Prostate gland (tissue), 2 donors: ENCODE data around the gene ACSF3. TPM values are rescaled to one million over a fixed set of nuclear protein-coding genes. Genes with fewer than 3 reads are reported as not detected.

Experiments
- DNase-seq: peaks from one replicate; pipeline ENCODE4 v3.0.0-alpha.2; 2019; ENCODE audit warnings: low spot score
- H3K27ac ChIP-seq, 2 donors: fragments of 200-600 bp; sonication (generic); 2 replicates each; pipeline ENCODE4 v1.5.1; 2017 to 2019
- H3K27me3 ChIP-seq: fragments of 200-600 bp; sonication (generic); replicated peaks from 2 replicates; pipeline ENCODE4 v1.5.1; 2019; ENCODE audit not compliant: insufficient read depth
- H3K36me3 ChIP-seq, 2 donors: fragments of 200-600 bp; sonication (generic); 1 replicate in 1 of 2; 2 replicates in 1 of 2; pipeline versions ENCODE4 v1.5.1 to v1.8.1; 2017 to 2019
- H3K4me1 ChIP-seq: fragments of 200-600 bp; sonication (generic); replicated peaks from 2 replicates; pipeline ENCODE4 v1.5.1; 2019
- H3K4me3 ChIP-seq, 2 donors: fragments of 200-600 bp; sonication (generic); 2 replicates each; pipeline ENCODE4 v1.5.1; 2017 to 2019
- H3K9me3 ChIP-seq: fragments of 200-600 bp; sonication (generic); 2 replicates; pipeline ENCODE4 v1.5.1; 2017
- POLR2A ChIP-seq: fragments of 450-650 bp; IDR thresholded peaks from one replicate; pipeline ENCODE4 v1.6.1; 2016; ENCODE audit warnings: antibody characterized with exemption, mild to moderate bottlenecking
- POLR2AphosphoS5 ChIP-seq: sonication (generic); formaldehyde crosslinking; IDR thresholded peaks from one replicate; pipeline ENCODE4 v1.6.1; 2017; ENCODE audit warnings: antibody characterized with exemption
- WGBS: methylation state at CpG from one replicate; pipeline ENCODE4 v1.1.5; 2018; 5-methylcytosine and 5-hydroxymethylcytosine counted together
- intact Hi-C: fragments of 100-400 bp; cut with DNase I; formaldehyde crosslinking; loops from one replicate; pipeline ENCODE4 v1.14.2; 2022
- total RNA-seq, 2 donors: library from RNA; depleted of rRNA; stranded (reverse); fragments of >200 nt; gene quantifications; one replicate each; pipeline ENCODE4 v1.1.0, GENCODE V29; 2016
- TF ChIP-seq, protein P1 (sequence below), 4 experiments: fragments of 200-600 bp in 2 of 4; fragments of 450-650 bp in 2 of 4; sonication (generic) in 2 of 4; IDR thresholded peaks; 1 replicate in 3 of 4; 2 replicates in 1 of 4; pipeline ENCODE4 v1.5.1; 2016 to 2019; ENCODE audit warnings: antibody characterized with exemption in 4 of 4, mild to moderate bottlenecking in 2 of 4, moderate library complexity in 2 of 4

Gene ACSF3
- total RNA-seq, 2 donors from 2014 or later = 42.1 to 80.5 TPM

GRCh38 chr16:89118361-89119165 lies 24.9 kb downstream of the ACSF3 start:
- H3K4me1 ChIP-seq = peaks cover 5% of the 10 kb centered on the region
- no peak overlapping the region for H3K27ac ChIP-seq
- H3K9me3 ChIP-seq = no peaks in the 10 kb centered on the region
- no peak overlapping the region for H3K4me3 ChIP-seq
- DNase-seq = no peak
- intact Hi-C loops = no loop called here
- WGBS = 85% methylated on average over 23 of the region's 23 CpGs
- no peak for TF ChIP-seq POLR2AphosphoS5
- TF ChIP-seq POLR2A = no peak
- TF ChIP-seq, protein P1, sequence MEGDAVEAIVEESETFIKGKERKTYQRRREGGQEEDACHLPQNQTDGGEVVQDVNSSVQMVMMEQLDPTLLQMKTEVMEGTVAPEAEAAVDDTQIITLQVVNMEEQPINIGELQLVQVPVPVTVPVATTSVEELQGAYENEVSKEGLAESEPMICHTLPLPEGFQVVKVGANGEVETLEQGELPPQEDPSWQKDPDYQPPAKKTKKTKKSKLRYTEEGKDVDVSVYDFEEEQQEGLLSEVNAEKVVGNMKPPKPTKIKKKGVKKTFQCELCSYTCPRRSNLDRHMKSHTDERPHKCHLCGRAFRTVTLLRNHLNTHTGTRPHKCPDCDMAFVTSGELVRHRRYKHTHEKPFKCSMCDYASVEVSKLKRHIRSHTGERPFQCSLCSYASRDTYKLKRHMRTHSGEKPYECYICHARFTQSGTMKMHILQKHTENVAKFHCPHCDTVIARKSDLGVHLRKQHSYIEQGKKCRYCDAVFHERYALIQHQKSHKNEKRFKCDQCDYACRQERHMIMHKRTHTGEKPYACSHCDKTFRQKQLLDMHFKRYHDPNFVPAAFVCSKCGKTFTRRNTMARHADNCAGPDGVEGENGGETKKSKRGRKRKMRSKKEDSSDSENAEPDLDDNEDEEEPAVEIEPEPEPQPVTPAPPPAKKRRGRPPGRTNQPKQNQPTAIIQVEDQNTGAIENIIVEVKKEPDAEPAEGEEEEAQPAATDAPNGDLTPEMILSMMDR (IDR thresholded peaks at IDR 0.05) = no peak
- H3K27me3 ChIP-seq = no peaks in the 10 kb centered on the region
- H3K36me3 ChIP-seq = no peaks in the 10 kb centered on the region

GRCh38 chr16:89119166-89119621 lies 25.5 kb downstream of the ACSF3 start:
- Histone ChIP-seq H3K4me1 (peaks cover 5% of the 10 kb centered on the region), H3K36me3 (no peaks in the 10 kb centered on the region), H3K27ac (no peak overlapping the region), H3K27me3 (no peaks in the 10 kb centered on the region), H3K9me3 (no peaks in the 10 kb centered on the region), H3K4me3 (no peak overlapping the region)
- intact Hi-C loops = no loop called here
- TF ChIP-seq POLR2AphosphoS5 (no peak), POLR2A (no peak)
- TF ChIP-seq, protein P1 (IDR thresholded peaks at IDR 0.05) = no peak
- 87% methylated on average over 24 of the region's 24 CpGs for WGBS
- DNase-seq = no peak

DNA sequence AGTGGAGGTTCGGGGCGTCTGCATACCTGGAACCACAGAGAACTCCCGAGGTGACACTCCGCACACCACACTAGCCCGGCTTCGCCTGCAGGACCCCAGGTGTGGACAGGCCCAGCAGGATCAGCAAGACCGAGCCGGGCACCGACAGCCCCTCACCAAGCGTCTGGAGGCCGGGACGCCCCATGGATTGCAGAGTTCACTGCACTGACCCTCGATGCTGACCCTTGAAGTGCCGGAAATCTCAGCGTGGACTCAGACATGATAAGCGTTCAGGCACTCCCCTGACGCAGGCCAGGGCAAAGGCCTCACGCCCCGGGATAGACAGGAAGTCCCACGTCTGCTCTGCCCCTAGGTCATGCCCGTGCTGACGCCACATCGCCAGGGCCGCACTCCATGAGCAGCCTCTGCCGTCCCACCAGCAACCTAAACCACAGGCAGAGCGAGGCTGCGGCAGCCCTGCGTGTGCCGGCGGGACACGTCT lies 26.0 kb downstream of the ACSF3 start:
- Histone ChIP-seq H3K36me3 (no peaks in the 10 kb centered on the region), H3K27me3 (no peaks in the 10 kb centered on the region), H3K9me3 (no peaks in the 10 kb centered on the region), H3K27ac (no peak overlapping the region), H3K4me3 (no peak overlapping the region), H3K4me1 (peaks cover 5% of the 10 kb centered on the region)
- DNase-seq = no peak
- intact Hi-C loops = no loop called here
- TF ChIP-seq POLR2AphosphoS5 (no peak), POLR2A (no peak)
- TF ChIP-seq, protein P1 (IDR thresholded peaks at IDR 0.05) = no peak
- WGBS = 92% methylated on average over 30 of the region's 31 CpGs

GRCh38 chr16:89120281-89120680 lies 26.6 kb downstream of the ACSF3 start:
- WGBS = 96% methylated on average over 11 of the region's 14 CpGs
- Histone ChIP-seq H3K4me3 (no peak overlapping the region), H3K9me3 (no peaks in the 10 kb centered on the region), H3K4me1 (peaks cover 5% of the 10 kb centered on the region), H3K27ac (no peak overlapping the region), H3K27me3 (no peaks in the 10 kb centered on the region), H3K36me3 (no peaks in the 10 kb centered on the region)
- DNase-seq = no peak
- TF ChIP-seq POLR2A = no peak
- TF ChIP-seq, protein P1 (IDR thresholded peaks at IDR 0.05) = no peak
- TF ChIP-seq POLR2AphosphoS5 = no peak
- intact Hi-C loops = no loop called here

- H3K27ac ChIP-seq = no peak overlapping the region
- DNase-seq = no peak
- no peak for TF ChIP-seq POLR2A
- TF ChIP-seq POLR2AphosphoS5 = no peak
- TF ChIP-seq, protein P1 (IDR thresholded peaks at IDR 0.05) = no peak
- no peaks in the 10 kb centered on the region for H3K27me3 ChIP-seq
- no peaks in the 10 kb centered on the region for H3K36me3 ChIP-seq
- H3K4me1 ChIP-seq = peaks cover 5% of the 10 kb centered on the region
- H3K9me3 ChIP-seq = no peaks in the 10 kb centered on the region
- intact Hi-C loops = no loop called here
- no peak overlapping the region for H3K4me3 ChIP-seq
- WGBS = 90% methylated on average over 15 of the region's 15 CpGs
These were observed 27.3 kb downstream of the ACSF3 start for GRCh38 chr16:89120921-89121351.
